Measurements from ENCODE around the gene SAFB2. TPM values are rescaled to one million over a fixed set of nuclear protein-coding genes. Genes with fewer than 3 reads are reported as not detected.

The SAFB2 gene
- total RNA-seq, 4 donors from 2014 or later = 33.6 to 72.0 (median 45.2) TPM

DNA sequence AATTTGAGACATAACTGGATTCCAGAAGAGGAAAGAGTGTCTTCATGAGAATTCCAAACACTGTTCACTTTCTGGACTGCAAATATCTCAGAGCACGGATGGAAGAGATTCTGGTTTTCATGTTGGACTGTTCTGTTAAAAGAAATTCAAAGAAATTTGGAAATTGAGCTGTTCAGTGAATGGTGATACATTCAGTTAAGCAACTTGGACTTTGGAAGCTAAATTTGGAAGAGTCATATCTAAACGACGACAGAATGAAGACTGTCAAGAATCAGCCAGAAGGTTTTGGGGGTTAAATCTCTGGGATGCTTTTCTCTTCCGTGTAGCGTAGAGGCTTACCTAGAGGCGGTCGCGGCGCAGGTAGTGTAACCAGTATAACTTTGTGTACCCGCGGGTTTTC, 25.9 kb upstream of the SAFB2 start:
- TF ChIP-seq, protein P1, sequence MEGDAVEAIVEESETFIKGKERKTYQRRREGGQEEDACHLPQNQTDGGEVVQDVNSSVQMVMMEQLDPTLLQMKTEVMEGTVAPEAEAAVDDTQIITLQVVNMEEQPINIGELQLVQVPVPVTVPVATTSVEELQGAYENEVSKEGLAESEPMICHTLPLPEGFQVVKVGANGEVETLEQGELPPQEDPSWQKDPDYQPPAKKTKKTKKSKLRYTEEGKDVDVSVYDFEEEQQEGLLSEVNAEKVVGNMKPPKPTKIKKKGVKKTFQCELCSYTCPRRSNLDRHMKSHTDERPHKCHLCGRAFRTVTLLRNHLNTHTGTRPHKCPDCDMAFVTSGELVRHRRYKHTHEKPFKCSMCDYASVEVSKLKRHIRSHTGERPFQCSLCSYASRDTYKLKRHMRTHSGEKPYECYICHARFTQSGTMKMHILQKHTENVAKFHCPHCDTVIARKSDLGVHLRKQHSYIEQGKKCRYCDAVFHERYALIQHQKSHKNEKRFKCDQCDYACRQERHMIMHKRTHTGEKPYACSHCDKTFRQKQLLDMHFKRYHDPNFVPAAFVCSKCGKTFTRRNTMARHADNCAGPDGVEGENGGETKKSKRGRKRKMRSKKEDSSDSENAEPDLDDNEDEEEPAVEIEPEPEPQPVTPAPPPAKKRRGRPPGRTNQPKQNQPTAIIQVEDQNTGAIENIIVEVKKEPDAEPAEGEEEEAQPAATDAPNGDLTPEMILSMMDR (IDR thresholded peaks at IDR 0.05; ENCODE audit: low read depth) = no peak

DNA sequence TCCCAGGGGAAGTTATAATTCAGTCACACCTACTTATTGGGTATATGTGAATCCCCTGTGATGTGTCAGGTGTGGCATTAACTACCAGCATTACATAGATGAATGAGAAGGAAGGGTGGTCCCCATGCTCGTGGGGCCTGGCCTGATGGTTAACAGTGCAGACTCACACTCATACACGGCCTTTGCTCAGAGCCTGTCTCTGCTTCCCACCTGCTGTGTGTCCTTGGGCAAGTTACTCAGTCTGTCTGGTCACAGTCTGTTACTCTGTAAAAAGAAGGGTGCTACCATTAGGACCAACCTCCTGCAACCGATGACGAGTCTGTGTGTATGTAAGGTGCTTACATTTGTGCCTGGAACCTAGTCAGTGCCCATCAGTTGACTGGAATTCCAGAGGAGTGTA, 24.1 kb upstream of the SAFB2 start:
- TF ChIP-seq, protein P1 (IDR thresholded peaks at IDR 0.05; ENCODE audit: low read depth) = no peak

GRCh38 chr19:5645409-5645808, 22.8 kb upstream of the SAFB2 start:
- TF ChIP-seq, protein P1 (IDR thresholded peaks at IDR 0.05; ENCODE audit: low read depth) = no peak

- TF ChIP-seq, protein P1 (IDR thresholded peaks at IDR 0.05; ENCODE audit: low read depth) = no peak
Observed at GRCh38 chr19:5644037-5644436, 21.5 kb upstream of the SAFB2 start.

- TF ChIP-seq, protein P1 (IDR thresholded peaks at IDR 0.05; ENCODE audit: low read depth) = no peak
Observed at GRCh38 chr19:5643060-5643459, 20.5 kb upstream of the SAFB2 start.

GRCh38 chr19:5642204-5642603, 19.6 kb upstream of the SAFB2 start:
- TF ChIP-seq, protein P1 (IDR thresholded peaks at IDR 0.05; ENCODE audit: low read depth) = no peak

GRCh38 chr19:5641171-5641570, 18.6 kb upstream of the SAFB2 start:
- TF ChIP-seq, protein P1 (IDR thresholded peaks at IDR 0.05; ENCODE audit: low read depth) = no peak

Data from subcutaneous adipose tissue (tissue), 4 donors.